Measurements from ENCODE around the gene DNAH8. TPM values are rescaled to one million over a fixed set of nuclear protein-coding genes. Genes with fewer than 3 reads are reported as not detected.

The DNAH8 gene
- total RNA-seq, 2 experiments from 2014 or later = 0.03 TPM; not detected in 1

DNA sequence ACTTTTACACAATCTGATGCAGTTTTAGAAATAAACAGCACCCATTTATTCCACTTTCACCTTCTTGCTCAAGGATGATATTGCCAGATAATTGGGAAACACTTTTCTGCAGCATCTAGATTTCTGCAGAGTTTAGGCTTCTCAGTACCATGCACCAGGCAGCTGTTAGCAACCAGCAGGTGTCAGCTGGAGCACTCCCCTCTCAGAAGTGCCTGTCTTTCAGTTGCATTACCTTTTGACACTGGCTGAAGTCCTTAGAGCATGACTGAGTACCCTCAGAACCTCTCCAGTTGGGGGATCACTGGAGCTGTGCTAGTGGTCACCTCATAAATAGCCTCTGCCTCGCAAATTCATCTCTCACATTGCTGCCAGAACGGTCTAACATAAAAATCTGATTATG lies 91.2 kb downstream of the DNAH8 start:
- H3K27ac ChIP-seq (ENCODE audit: low read depth in 1 of 2, low read length in 2 of 2) = no peak overlapping the region
- peaks cover 49% of the 10 kb centered on the region for H3K27me3 Mint-ChIP-seq
- no peaks in the 10 kb centered on the region for H3K4me1 Mint-ChIP-seq (ENCODE audit: low read depth)
- no peaks in the 10 kb centered on the region for H3K4me1 ChIP-seq (ENCODE audit: insufficient read depth, low read length)
- DNase-seq (no peak), ATAC-seq (ENCODE audit: poor library complexity) (no peak)
- TF ChIP-seq, protein P1, sequence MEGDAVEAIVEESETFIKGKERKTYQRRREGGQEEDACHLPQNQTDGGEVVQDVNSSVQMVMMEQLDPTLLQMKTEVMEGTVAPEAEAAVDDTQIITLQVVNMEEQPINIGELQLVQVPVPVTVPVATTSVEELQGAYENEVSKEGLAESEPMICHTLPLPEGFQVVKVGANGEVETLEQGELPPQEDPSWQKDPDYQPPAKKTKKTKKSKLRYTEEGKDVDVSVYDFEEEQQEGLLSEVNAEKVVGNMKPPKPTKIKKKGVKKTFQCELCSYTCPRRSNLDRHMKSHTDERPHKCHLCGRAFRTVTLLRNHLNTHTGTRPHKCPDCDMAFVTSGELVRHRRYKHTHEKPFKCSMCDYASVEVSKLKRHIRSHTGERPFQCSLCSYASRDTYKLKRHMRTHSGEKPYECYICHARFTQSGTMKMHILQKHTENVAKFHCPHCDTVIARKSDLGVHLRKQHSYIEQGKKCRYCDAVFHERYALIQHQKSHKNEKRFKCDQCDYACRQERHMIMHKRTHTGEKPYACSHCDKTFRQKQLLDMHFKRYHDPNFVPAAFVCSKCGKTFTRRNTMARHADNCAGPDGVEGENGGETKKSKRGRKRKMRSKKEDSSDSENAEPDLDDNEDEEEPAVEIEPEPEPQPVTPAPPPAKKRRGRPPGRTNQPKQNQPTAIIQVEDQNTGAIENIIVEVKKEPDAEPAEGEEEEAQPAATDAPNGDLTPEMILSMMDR (IDR thresholded peaks at IDR 0.05) = no peak
- peaks cover 16 to 22% of the 10 kb centered on the region in 2 experiments for H3K27me3 ChIP-seq (ENCODE audit: control insufficient read depth in 1 of 2, insufficient read depth in 2 of 2, low read length in 2 of 2)
- H3K27ac Mint-ChIP-seq = no peak overlapping the region
- no peak overlapping the region for H3K4me3 ChIP-seq (ENCODE audit: low read length)
- no peak overlapping the region for H3K4me3 Mint-ChIP-seq
- no peaks in the 10 kb centered on the region for H3K9me3 ChIP-seq (ENCODE audit: control insufficient read depth in 1 of 2, insufficient read depth in 1 of 2, low read length in 2 of 2)
- no peaks in the 10 kb centered on the region for H3K9me3 Mint-ChIP-seq
- H3K36me3 ChIP-seq (ENCODE audit: insufficient read depth, low read length) = no peaks in the 10 kb centered on the region
- H3K36me3 Mint-ChIP-seq (ENCODE audit: low read depth) = no peaks in the 10 kb centered on the region
- intact Hi-C loops (cut with DNase I, micrococcal nuclease) = no loop called here
- CTCF ChIA-PET = no interaction called here
- POLR2A ChIA-PET = no interaction called here

DNA sequence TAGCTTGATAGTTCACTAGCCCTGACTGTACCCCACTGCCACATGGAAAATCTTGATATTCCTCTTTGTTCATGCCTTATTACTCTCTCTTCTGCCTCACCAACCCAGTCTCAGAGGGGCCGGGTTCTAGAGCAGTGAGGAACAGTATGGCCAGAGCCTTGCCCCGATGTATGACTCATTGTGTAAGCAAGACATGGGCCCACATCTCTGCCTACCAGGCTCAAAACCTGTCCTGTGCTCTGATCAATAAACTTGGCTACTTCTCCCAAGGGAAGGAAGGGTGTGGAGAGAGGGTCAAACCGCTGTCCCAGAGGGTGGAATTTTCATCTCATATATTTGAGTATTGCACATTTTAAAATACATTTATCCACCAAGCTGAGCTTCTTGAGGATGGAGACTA lies 91.7 kb downstream of the DNAH8 start:
- no peak for DNase-seq
- CTCF ChIA-PET = no interaction called here
- Histone ChIP-seq H3K27ac (ENCODE audit: low read depth in 1 of 2, low read length in 2 of 2) (no peak overlapping the region), H3K4me1 (ENCODE audit: insufficient read depth, low read length) (no peaks in the 10 kb centered on the region), H3K27me3 (ENCODE audit: control insufficient read depth in 1 of 2, insufficient read depth in 2 of 2, low read length in 2 of 2) (peaks cover 14 to 22% of the 10 kb centered on the region in 2 experiments), H3K36me3 (ENCODE audit: insufficient read depth, low read length) (no peaks in the 10 kb centered on the region), H3K9me3 (ENCODE audit: control insufficient read depth in 1 of 2, insufficient read depth in 1 of 2, low read length in 2 of 2) (no peaks in the 10 kb centered on the region), H3K4me3 (ENCODE audit: low read length) (no peak overlapping the region)
- POLR2A ChIA-PET = no interaction called here
- ATAC-seq (ENCODE audit: poor library complexity) = no peak
- Mint-ChIP-seq H3K9me3 (no peaks in the 10 kb centered on the region), H3K27ac (no peak overlapping the region), H3K27me3 (peaks cover 49% of the 10 kb centered on the region), H3K4me1 (ENCODE audit: low read depth) (no peaks in the 10 kb centered on the region), H3K4me3 (no peak overlapping the region), H3K36me3 (ENCODE audit: low read depth) (no peaks in the 10 kb centered on the region)
- intact Hi-C loops (cut with DNase I, micrococcal nuclease) = no loop called here
- TF ChIP-seq, protein P1 (IDR thresholded peaks at IDR 0.05) = no peak

DNA sequence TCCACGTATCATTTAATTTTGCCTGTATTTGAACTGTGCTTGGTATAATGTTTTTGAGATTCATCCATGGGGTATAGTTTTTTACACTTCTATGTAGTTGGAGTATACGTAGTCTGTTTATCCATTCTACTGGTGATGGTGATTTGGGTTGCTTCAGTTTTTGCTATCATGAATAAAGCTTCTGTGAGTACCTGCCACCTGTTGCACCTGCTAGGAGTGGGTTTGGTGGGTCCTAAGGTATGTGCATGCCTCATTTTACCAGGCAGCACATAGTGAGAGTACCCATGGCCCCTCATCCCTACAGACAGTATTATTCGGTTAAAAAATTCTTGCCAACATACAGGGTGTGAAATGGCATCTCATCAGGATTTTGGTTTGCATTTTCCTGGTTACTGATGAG lies 92.9 kb downstream of the DNAH8 start:
- Mint-ChIP-seq H3K27me3 (peaks cover 59% of the 10 kb centered on the region), H3K27ac (no peak overlapping the region), H3K36me3 (ENCODE audit: low read depth) (no peaks in the 10 kb centered on the region), H3K9me3 (no peaks in the 10 kb centered on the region), H3K4me1 (ENCODE audit: low read depth) (no peaks in the 10 kb centered on the region), H3K4me3 (no peak overlapping the region)
- Histone ChIP-seq H3K36me3 (ENCODE audit: insufficient read depth, low read length) (no peaks in the 10 kb centered on the region), H3K27ac (ENCODE audit: low read depth in 1 of 2, low read length in 2 of 2) (no peak overlapping the region), H3K4me3 (ENCODE audit: low read length) (no peak overlapping the region), H3K4me1 (ENCODE audit: insufficient read depth, low read length) (no peaks in the 10 kb centered on the region), H3K9me3 (ENCODE audit: control insufficient read depth in 1 of 2, insufficient read depth in 1 of 2, low read length in 2 of 2) (no peaks in the 10 kb centered on the region), H3K27me3 (ENCODE audit: control insufficient read depth in 1 of 2, insufficient read depth in 2 of 2, low read length in 2 of 2) (peaks cover 19% of the 10 kb centered on the region in 2 experiments)
- DNase-seq (no peak), ATAC-seq (ENCODE audit: poor library complexity) (no peak)
- TF ChIP-seq, protein P1 (IDR thresholded peaks at IDR 0.05) = no peak
- intact Hi-C loops (cut with DNase I, micrococcal nuclease) = no loop called here
- CTCF ChIA-PET = no interaction called here
- POLR2A ChIA-PET = no interaction called here

Measured in CD4-positive, alpha-beta T cell (primary cell).